22Rv1 (cell line): ENCODE data around the gene GRM8.

Experiments
- ZFX ChIP-seq: fragments of 450-650 bp; IDR thresholded peaks from 2 replicates; pipeline ENCODE4 v1.6.1; 2017; ENCODE audit warnings: antibody characterized with exemption, borderline replicate concordance
- TF ChIP-seq, protein P1 (sequence below): fragments of 450-650 bp; IDR thresholded peaks from 2 replicates; pipeline ENCODE4 v1.5.1; 2017; ENCODE audit warnings: mild to moderate bottlenecking

DNA sequence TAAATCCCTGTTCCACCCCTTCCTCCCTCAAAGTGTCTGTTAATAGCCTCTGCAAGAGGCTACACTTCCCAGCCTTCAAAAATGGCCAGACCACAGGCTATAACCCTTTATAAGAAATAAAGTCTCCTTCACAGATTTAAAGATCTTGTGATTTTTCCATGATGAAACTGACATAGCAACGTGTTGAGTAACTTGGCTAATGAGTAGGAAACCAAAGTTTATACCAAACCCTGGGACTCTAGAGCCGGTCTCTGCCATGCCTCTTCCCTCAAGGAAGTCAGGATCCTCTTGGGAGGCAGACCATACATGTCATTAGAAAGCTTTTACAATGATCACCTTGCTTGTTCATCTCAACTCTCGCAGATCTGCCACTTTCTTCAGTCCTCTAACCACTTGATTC is 44.4 kb downstream of the GRM8 start:
- TF ChIP-seq, protein P1, sequence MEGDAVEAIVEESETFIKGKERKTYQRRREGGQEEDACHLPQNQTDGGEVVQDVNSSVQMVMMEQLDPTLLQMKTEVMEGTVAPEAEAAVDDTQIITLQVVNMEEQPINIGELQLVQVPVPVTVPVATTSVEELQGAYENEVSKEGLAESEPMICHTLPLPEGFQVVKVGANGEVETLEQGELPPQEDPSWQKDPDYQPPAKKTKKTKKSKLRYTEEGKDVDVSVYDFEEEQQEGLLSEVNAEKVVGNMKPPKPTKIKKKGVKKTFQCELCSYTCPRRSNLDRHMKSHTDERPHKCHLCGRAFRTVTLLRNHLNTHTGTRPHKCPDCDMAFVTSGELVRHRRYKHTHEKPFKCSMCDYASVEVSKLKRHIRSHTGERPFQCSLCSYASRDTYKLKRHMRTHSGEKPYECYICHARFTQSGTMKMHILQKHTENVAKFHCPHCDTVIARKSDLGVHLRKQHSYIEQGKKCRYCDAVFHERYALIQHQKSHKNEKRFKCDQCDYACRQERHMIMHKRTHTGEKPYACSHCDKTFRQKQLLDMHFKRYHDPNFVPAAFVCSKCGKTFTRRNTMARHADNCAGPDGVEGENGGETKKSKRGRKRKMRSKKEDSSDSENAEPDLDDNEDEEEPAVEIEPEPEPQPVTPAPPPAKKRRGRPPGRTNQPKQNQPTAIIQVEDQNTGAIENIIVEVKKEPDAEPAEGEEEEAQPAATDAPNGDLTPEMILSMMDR, result no peak
- no peak for TF ChIP-seq ZFX
